Neural crest cell (in vitro differentiated cells): Measurements from ENCODE around the gene SMAD6. TPM values are rescaled to one million over a fixed set of nuclear protein-coding genes. Genes with fewer than 3 reads are reported as not detected.
A peak's percentile ranks its signal among the peaks of the same experiment; 100 is the strongest.

Source experiments
- DNase-seq: peaks from one replicate; pipeline ENCODE4 v3.0.0; 2021; ENCODE audit warnings: low read depth, mixed read lengths, low spot score
- H3K27ac Mint-ChIP-seq: one replicate; pipeline ENCODE4 v1.8.0; 2021; ENCODE audit warnings: mild to moderate bottlenecking, mixed read lengths; ENCODE audit not compliant: unreplicated experiment
- H3K27me3 Mint-ChIP-seq: 2 replicates; pipeline ENCODE4 v1.8.0; 2021; ENCODE audit warnings: low read depth, mild to moderate bottlenecking, mixed read lengths
- H3K36me3 Mint-ChIP-seq: 2 replicates; pipeline ENCODE4 v1.8.0; 2021; ENCODE audit warnings: low read depth, mild to moderate bottlenecking, mixed read lengths
- H3K4me1 Mint-ChIP-seq: 2 replicates; pipeline ENCODE4 v1.8.0; 2021; ENCODE audit warnings: mixed read lengths
- H3K4me3 Mint-ChIP-seq: one replicate; pipeline ENCODE4 v1.8.0; 2021; ENCODE audit warnings: mild to moderate bottlenecking, mixed read lengths
- H3K9me3 Mint-ChIP-seq: 2 replicates; pipeline ENCODE4 v1.8.0; 2021; ENCODE audit warnings: mixed read lengths
- total RNA-seq: library from RNA; stranded (reverse); gene quantifications from 2 replicates; pipeline ENCODE4 v1.2.1, GENCODE V29; 2021
- TF ChIP-seq, protein P1 (sequence below): fragments of 200-600 bp; sonication (generic); conservative IDR thresholded peaks from 2 replicates; pipeline ENCODE4 v1.5.0; 2021; ENCODE audit warnings: antibody characterized with exemption, mild to moderate bottlenecking

Gene SMAD6
- total RNA-seq, 1 donor from 2014 or later = 4.7 TPM

DNA sequence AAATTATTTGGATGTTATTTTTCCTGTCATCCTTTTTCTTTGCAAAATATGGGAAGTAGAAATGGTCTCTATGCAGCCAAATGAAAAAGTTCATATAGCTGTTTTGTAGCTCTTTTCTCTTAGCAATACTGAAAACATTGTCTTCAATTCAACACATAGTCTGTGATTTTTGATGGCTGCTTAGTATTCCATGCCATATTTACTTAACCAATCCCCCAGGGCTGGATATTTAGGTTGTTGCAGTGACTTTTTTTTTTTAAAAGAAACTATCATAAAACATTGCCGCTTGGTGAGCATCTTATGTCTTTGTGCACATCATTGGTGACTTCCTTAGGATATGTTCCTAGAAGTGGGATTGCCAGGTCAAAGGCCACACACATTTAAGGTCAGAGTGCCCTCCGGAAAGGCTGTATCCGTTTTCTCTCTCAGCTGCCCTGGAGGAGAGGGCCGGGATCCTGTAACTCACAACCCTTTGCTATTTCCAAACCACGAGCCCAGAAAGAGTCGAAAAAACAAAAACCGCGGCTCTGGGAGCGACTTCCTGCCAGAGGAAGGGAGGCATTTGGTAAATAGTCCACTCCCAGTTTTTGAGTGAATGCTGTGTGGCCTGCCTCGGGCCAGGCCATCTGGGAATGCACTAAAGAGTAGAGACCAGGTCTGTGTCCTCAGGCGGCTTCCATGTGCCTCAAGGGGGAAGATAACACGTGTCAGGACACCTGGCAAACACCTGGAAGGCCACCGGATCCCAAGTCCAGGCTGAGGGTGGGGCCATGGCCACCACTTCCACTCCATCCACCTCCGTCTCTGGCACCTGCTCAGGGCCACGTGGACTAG lies 41.9 kb downstream of the SMAD6 start:
- Mint-ChIP-seq H3K27ac (no peak overlapping the region), H3K36me3 (no peaks in the 10 kb centered on the region), H3K27me3 (no peaks in the 10 kb centered on the region), H3K9me3 (no peaks in the 10 kb centered on the region), H3K4me1 (peaks cover 32% of the 10 kb centered on the region), H3K4me3 (no peak overlapping the region)
- TF ChIP-seq, protein P1, sequence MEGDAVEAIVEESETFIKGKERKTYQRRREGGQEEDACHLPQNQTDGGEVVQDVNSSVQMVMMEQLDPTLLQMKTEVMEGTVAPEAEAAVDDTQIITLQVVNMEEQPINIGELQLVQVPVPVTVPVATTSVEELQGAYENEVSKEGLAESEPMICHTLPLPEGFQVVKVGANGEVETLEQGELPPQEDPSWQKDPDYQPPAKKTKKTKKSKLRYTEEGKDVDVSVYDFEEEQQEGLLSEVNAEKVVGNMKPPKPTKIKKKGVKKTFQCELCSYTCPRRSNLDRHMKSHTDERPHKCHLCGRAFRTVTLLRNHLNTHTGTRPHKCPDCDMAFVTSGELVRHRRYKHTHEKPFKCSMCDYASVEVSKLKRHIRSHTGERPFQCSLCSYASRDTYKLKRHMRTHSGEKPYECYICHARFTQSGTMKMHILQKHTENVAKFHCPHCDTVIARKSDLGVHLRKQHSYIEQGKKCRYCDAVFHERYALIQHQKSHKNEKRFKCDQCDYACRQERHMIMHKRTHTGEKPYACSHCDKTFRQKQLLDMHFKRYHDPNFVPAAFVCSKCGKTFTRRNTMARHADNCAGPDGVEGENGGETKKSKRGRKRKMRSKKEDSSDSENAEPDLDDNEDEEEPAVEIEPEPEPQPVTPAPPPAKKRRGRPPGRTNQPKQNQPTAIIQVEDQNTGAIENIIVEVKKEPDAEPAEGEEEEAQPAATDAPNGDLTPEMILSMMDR = no peak
- no peak for DNase-seq

DNA sequence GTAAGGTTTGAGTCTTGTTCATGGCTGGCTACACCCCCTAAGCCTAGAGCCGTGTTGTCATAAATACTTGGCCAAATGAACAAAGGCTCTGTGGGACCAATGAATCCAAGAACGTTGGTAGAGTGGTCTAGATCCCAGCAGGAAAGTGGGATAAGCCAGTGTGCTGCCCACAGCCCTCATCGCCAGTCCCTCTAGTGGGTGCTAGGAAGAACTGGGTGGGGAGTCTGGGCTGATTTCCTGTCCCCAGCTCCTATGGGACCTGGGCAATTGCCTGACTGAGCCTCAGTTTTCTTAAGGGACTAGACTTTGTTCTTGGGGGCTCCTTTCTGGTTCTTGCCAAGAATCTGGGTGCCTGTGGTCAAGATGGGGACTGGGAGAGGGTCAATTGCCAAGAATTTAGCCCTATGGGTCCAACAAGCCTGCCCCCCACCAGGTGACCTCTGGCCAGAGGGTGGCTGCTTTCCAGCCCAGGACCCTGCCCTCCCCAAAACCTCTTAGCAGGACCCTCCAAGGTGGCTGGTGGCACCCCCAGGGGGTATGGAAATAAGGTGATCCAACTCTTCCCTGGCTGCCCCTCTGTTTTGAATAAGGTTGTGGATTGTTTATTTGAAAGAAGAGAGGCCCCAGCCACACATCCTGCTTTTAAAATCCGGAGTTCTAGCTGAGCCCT lies 42.7 kb downstream of the SMAD6 start:
- DNase-seq = no peak
- H3K9me3 Mint-ChIP-seq = no peaks in the 10 kb centered on the region
- peaks cover 32% of the 10 kb centered on the region for H3K4me1 Mint-ChIP-seq
- TF ChIP-seq, protein P1 = no peak
- no peaks in the 10 kb centered on the region for H3K36me3 Mint-ChIP-seq
- H3K27ac Mint-ChIP-seq = no peak overlapping the region
- H3K4me3 Mint-ChIP-seq = no peak overlapping the region
- no peaks in the 10 kb centered on the region for H3K27me3 Mint-ChIP-seq

DNA sequence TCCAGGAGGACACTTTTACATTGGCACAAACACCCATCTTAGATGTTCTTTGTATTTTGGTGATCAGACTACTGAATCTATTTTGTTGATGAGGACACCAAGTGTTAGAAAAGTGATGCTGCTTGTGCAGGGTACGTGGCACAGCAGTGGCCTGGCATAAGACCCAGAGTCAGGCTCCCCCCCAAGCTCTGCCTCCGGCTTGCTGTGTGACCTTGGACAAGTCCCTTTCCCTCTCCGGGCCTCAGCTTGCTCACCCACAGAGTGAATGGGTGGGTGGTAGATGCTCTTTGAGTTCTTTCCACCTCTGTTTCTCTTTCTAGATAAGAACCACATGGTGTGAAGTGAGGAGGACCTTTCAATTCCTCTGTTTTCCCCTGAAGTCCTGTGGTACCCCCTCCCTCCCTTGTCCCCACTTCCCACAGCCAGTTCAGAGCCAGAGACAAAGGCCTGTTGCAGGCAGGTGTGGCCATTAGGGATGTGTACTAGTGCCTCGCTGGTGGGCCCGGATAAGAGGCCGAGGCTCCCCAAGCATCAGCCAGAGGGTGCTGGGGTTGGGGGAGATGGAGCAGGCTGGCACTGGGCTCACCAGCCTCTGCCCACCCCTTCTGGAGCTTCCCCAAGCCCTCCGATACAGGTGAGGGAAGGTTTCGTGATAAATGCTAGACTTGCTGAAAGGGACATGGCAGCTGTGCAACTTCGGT lies 43.6 kb downstream of the SMAD6 start:
- Mint-ChIP-seq H3K27ac (peak overlapping the region; percentile 64), H3K4me3 (no peak overlapping the region), H3K9me3 (no peaks in the 10 kb centered on the region), H3K27me3 (no peaks in the 10 kb centered on the region), H3K4me1 (peaks cover 36% of the 10 kb centered on the region), H3K36me3 (no peaks in the 10 kb centered on the region)
- TF ChIP-seq, protein P1 = no peak
- DNase-seq = no peak

DNA sequence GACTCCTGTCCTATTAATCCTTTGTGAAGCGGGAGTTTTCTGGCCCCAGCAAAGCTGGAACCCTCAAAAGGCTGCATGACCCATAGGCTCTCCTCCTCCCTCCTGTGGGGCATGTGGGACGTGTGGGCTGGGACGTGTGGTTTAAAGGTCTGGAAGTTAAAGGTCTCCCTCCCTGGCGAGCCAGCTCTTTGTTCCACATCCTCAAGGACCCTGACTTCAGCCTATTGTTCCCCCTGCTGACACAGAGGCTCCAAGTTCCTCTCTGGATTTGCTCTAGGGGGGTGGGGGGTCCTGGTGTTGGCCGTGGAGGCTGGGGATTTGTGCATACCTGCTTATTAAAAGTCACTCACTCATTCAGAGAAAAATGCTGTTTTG lies 44.2 kb downstream of the SMAD6 start:
- Mint-ChIP-seq H3K27ac (peak overlapping the region; percentile 19), H3K4me1 (peaks cover 36% of the 10 kb centered on the region), H3K36me3 (no peaks in the 10 kb centered on the region), H3K4me3 (no peak overlapping the region), H3K9me3 (no peaks in the 10 kb centered on the region), H3K27me3 (no peaks in the 10 kb centered on the region)
- no peak for DNase-seq
- TF ChIP-seq, protein P1 = no peak

DNA sequence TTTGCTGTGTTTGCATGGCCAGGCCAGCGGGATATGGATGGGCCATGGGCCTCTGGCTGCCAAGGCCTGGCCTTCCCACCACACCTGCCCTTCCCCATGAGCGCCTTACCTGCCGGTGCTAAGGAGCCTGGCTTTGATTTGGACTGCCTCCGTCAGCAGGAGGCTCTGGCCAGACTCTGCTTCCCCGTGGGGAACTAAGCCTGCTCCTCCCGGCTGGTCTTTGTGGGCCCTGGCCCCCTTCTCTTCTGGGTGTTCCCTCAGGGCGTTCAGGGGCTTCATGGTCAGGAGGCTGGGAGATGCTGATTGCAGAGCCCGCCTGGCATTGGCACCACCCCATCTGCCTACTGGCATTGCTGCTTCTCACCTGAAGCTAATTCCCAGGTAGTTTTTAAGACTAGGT lies 45.2 kb downstream of the SMAD6 start:
- DNase-seq = no peak
- Mint-ChIP-seq H3K27ac (no peak overlapping the region), H3K27me3 (no peaks in the 10 kb centered on the region), H3K4me3 (no peak overlapping the region), H3K9me3 (no peaks in the 10 kb centered on the region), H3K4me1 (peaks cover 36% of the 10 kb centered on the region), H3K36me3 (no peaks in the 10 kb centered on the region)
- TF ChIP-seq, protein P1 = no peak
